B cell (primary cell): ENCODE results near the gene CORO2A.

Experiments
- EZH2 ChIP-seq: IDR thresholded peaks from 2 replicates; pipeline ENCODE4 v1.6.1; 2012; ENCODE audit warnings: borderline replicate concordance, low read depth, mild to moderate bottlenecking, moderate library complexity, low read length; ENCODE audit not compliant: insufficient read depth, poor library complexity, severe bottlenecking
- TF ChIP-seq, protein P1 (sequence below): fragments of 200-600 bp; IDR thresholded peaks from one replicate; pipeline ENCODE4 v1.8.0; 2022; ENCODE audit warnings: antibody characterized with exemption, mild to moderate bottlenecking

DNA sequence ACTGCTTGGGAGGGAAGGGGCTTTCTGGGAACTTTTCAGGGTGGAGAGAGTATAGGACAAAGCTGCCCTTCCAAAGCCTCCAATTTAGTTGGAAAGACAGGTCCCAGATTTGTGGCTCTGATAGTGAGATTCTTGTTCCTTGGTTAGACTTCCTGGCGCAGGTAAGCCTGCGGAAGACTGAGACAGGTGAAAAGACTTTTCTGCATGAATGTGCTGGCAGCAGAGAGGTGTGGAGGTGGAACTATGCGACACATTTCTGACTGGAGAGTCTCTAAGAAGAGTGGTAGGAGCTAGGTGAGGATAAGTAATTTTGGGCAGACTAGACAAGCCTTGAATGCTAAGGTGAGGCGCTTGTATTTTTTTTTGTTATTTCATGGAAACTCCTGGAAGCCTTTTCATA, 106.0 kb downstream of the CORO2A start:
- TF ChIP-seq, protein P1, sequence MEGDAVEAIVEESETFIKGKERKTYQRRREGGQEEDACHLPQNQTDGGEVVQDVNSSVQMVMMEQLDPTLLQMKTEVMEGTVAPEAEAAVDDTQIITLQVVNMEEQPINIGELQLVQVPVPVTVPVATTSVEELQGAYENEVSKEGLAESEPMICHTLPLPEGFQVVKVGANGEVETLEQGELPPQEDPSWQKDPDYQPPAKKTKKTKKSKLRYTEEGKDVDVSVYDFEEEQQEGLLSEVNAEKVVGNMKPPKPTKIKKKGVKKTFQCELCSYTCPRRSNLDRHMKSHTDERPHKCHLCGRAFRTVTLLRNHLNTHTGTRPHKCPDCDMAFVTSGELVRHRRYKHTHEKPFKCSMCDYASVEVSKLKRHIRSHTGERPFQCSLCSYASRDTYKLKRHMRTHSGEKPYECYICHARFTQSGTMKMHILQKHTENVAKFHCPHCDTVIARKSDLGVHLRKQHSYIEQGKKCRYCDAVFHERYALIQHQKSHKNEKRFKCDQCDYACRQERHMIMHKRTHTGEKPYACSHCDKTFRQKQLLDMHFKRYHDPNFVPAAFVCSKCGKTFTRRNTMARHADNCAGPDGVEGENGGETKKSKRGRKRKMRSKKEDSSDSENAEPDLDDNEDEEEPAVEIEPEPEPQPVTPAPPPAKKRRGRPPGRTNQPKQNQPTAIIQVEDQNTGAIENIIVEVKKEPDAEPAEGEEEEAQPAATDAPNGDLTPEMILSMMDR: no peak
- no peak for TF ChIP-seq EZH2
